KMS-11 (cell line): ENCODE data around the gene FAF1.
A peak's percentile ranks its signal among the peaks of the same experiment; 100 is the strongest.

ENCODE experiments used
- H2AFZ ChIP-seq: fragments of 200-600 bp; sonication (generic); 2 replicates; pipeline ENCODE4 v1.6.1; 2016; ENCODE audit warnings: antibody characterized with exemption, mixed run types, low read depth
- H3K27ac ChIP-seq: fragments of 200-600 bp; sonication (generic); 2 replicates; pipeline ENCODE4 v1.6.1; 2016; ENCODE audit warnings: mild to moderate bottlenecking, mixed run types
- H3K27me3 ChIP-seq: fragments of 200-600 bp; sonication (generic); 2 replicates; pipeline ENCODE4 v1.6.1; 2017; ENCODE audit warnings: mild to moderate bottlenecking, low read depth, mixed run types, moderate library complexity; ENCODE audit not compliant: insufficient read depth
- H3K36me3 ChIP-seq: fragments of 200-600 bp; sonication (generic); 2 replicates; pipeline ENCODE4 v1.6.1; 2017; ENCODE audit warnings: mild to moderate bottlenecking, mixed run types; ENCODE audit not compliant: insufficient read depth
- H3K4me1 ChIP-seq: fragments of 200-600 bp; sonication (generic); 2 replicates; pipeline ENCODE4 v1.6.1; 2016; ENCODE audit warnings: mild to moderate bottlenecking, low read depth, mixed run types; ENCODE audit not compliant: poor library complexity, severe bottlenecking
- H3K4me2 ChIP-seq: fragments of 200-600 bp; sonication (generic); 2 replicates; pipeline ENCODE4 v1.7.0; 2016; ENCODE audit warnings: mild to moderate bottlenecking, mixed run types
- H3K4me3 ChIP-seq: fragments of 200-600 bp; sonication (generic); IDR thresholded peaks from 2 replicates; pipeline ENCODE4 v1.6.1; 2017; ENCODE audit warnings: low read depth, low read length, mixed read lengths; ENCODE audit not compliant: insufficient read depth
- H3K79me2 ChIP-seq: fragments of 200-600 bp; sonication (generic); 2 replicates; pipeline ENCODE4 v1.6.1; 2016; ENCODE audit warnings: low read depth, mixed run types; ENCODE audit not compliant: insufficient read depth
- H3K9ac ChIP-seq: fragments of 200-600 bp; sonication (generic); 2 replicates; pipeline ENCODE4 v1.6.1; 2016; ENCODE audit warnings: mild to moderate bottlenecking, mixed run types
- H4K20me1 ChIP-seq: fragments of 200-600 bp; sonication (generic); 2 replicates; pipeline ENCODE4 v1.6.1; 2016; ENCODE audit warnings: mild to moderate bottlenecking, mixed run types; ENCODE audit not compliant: insufficient read depth
- CTCF ChIP-seq: fragments of 200-600 bp; sonication (generic); conservative IDR thresholded peaks from 2 replicates; pipeline ENCODE4 v1.6.1; 2017; ENCODE audit warnings: low read depth, mild to moderate bottlenecking, antibody characterized with exemption, low read length, moderate library complexity, mixed read lengths

FAF1 gene

GRCh38 chr1:50929376-50929958, 30.6 kb downstream of the FAF1 start:
- H3K27me3 ChIP-seq = no peaks in the 10 kb centered on the region
- no peaks in the 10 kb centered on the region for H3K36me3 ChIP-seq
- no peak overlapping the region for H3K9ac ChIP-seq
- H3K4me2 ChIP-seq = no peak overlapping the region
- no peaks in the 10 kb centered on the region; the same call in 1 of the 2 replicates for H3K79me2 ChIP-seq
- no peaks in the 10 kb centered on the region for H4K20me1 ChIP-seq
- H3K4me1 ChIP-seq = peaks cover 12% of the 10 kb centered on the region
- no peak overlapping the region for H3K27ac ChIP-seq
- TF ChIP-seq CTCF = 0 out of 2 replicates have a peak, but pooled peaks have one; percentile 29
- no peak overlapping the region for H3K4me3 ChIP-seq
- H2AFZ ChIP-seq = no peak overlapping the region

DNA sequence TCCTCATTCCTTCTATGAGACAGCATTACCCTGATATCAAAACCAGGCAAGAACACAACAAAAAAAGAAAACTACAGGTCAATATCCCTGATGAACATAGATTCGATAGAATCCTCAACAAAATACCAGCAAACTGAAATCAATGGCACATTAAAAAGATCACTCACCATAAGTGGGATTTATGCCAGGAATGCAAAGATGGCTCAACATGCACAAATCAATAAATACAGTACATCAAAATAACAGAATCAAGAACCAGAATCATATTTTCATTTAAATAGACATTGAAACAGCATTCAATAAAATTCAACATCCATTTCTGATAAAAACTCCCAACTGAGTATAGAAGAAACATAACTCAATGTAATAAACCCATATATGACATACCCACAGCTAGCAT, 36.5 kb downstream of the FAF1 start:
- Histone ChIP-seq H3K27me3 (no peaks in the 10 kb centered on the region), H4K20me1 (no peaks in the 10 kb centered on the region), H3K36me3 (no peaks in the 10 kb centered on the region), H3K4me2 (no peak overlapping the region), H3K4me1 (peaks cover 7% of the 10 kb centered on the region), H3K79me2 (no peaks in the 10 kb centered on the region; the same call in 1 of the 2 replicates), H3K27ac (no peak overlapping the region), H3K9ac (no peak overlapping the region), H3K4me3 (no peak overlapping the region), H2AFZ (no peak overlapping the region)
- TF ChIP-seq CTCF = no peak

GRCh38 chr1:50921029-50921428, 39.0 kb downstream of the FAF1 start:
- no peaks in the 10 kb centered on the region for H3K36me3 ChIP-seq
- no peaks in the 10 kb centered on the region; the same call in 1 of the 2 replicates for H3K79me2 ChIP-seq
- no peaks in the 10 kb centered on the region for H3K4me1 ChIP-seq
- no peak overlapping the region for H2AFZ ChIP-seq
- H3K4me3 ChIP-seq = no peak overlapping the region
- H3K27me3 ChIP-seq = no peaks in the 10 kb centered on the region
- H3K9ac ChIP-seq = no peak overlapping the region
- TF ChIP-seq CTCF = no peak
- H4K20me1 ChIP-seq = no peaks in the 10 kb centered on the region
- H3K4me2 ChIP-seq = no peak overlapping the region
- no peak overlapping the region for H3K27ac ChIP-seq

- no peaks in the 10 kb centered on the region for H3K36me3 ChIP-seq
Observed at GRCh38 chr1:50920409-50920808, 39.7 kb downstream of the FAF1 start.

More at GRCh38 chr1:50920409-50920808, 39.7 kb downstream of the FAF1 start:
- Histone ChIP-seq H4K20me1 (no peaks in the 10 kb centered on the region), H2AFZ (no peak overlapping the region), H3K27ac (no peak overlapping the region), H3K4me3 (no peak overlapping the region), H3K9ac (no peak overlapping the region), H3K4me2 (no peak overlapping the region), H3K4me1 (no peaks in the 10 kb centered on the region), H3K27me3 (no peaks in the 10 kb centered on the region), H3K79me2 (no peaks in the 10 kb centered on the region; the same call in 1 of the 2 replicates)
- no peak for TF ChIP-seq CTCF
